Stimulated activated CD4-positive, alpha-beta T cell treated with anti-CD3 and anti-CD28 coated beads, Interleukin-4, amount 100 ng/mL, for 1 hour (primary cell): ENCODE data around the gene CCDC171.
"Not testable (repeated sequence)": the region's sequence is repeated elsewhere in the genome, so short reads cannot be mapped to it uniquely, and the experiment has no call there.

Experiments used
- DNase-seq: peaks from one replicate; pipeline ENCODE4 v3.0.0-alpha.2; 2020

CCDC171 gene

DNA sequence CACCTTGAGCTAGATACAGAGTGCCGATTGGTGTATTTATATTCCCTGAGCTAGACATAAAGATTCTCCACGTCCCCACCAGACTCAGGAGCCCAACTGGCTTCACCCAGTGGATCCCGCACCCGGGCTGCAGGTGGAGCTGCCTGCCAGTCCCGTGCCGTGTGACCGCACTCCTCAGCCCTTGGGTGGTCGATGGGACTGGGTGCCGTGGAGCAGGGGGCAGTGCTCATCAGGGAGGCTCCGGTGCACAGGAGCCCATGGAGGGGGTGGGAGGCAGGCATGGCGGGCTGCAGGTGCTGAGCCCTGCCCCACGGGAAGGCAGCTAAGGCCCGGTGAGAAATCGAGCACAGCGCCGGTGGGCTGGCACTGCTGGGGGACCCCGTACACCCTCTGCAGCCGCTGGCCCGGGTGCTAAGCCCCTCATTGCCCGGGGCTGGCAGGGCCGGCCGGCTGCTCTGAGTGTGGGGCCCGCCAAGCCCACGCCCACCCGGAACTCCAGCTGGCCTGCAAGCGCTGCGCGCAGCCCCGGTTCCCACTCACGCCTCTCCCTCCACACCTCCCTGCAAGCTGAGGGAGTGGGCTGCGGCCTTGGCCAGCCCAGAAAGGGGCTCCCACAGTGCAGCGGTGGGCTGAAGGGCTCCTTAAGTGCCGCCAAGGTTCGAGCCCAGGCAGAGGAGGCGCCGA is 147.2 kb downstream of the CCDC171 start:
- DNase-seq = not testable (repeated sequence)

DNA sequence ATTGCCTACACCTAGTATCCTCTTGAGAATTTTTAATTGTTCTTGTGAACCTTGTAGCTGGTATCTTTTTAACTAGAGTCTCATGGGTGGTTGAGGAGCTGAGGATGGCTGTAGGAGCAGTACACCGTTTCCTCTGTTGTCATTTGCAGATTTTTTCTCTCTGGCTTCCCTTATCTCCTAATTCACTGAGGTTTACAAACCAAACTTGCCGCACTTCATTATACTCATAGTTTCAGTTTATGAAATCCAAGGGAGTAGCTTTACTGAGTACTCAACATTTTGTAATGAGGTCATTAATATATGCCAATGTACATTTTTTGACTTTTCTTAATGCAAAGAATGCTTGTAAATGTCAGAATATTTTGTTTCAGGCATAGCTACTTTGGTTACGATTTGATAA is 154.2 kb downstream of the CCDC171 start:
- no peak for DNase-seq

DNA sequence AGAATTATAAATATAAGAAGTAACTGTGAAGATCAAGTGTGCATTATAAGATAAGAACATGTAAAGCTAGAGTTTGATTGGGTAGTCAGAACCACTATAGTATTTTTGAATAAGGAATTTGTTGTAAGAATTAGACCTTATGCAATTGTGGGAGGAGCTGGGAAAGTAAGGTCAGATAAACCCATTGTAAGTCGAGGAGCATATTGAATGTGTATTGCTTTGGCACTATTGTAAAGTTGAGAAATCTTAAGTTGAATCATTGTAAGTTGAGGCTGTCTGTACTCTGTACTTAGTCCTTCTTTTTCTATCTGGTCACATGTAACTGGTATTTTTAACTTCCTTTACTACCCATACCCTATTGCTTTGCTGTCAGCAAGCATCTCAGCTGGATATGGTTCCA is 158.7 kb downstream of the CCDC171 start:
- no peak for DNase-seq

DNA sequence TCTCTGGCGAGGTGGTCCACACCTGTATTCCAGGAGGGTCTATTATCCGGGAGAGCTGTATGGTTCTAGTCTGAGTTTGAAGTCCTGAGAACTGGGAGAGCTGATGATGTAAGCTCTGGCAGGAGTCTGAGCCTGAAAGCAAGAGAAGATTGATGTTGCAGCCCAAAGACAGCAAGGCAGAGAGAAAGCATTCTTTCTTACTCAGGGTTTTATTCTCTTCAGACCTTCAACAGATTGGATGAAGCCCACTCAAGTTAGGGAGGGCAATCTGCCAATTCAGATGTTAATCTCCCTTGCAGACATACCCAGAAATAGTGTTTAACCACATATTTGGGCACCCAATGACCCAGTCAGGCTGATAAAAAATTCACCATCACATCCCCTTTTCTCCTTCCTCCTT is 159.1 kb downstream of the CCDC171 start:
- DNase-seq = no peak

DNA sequence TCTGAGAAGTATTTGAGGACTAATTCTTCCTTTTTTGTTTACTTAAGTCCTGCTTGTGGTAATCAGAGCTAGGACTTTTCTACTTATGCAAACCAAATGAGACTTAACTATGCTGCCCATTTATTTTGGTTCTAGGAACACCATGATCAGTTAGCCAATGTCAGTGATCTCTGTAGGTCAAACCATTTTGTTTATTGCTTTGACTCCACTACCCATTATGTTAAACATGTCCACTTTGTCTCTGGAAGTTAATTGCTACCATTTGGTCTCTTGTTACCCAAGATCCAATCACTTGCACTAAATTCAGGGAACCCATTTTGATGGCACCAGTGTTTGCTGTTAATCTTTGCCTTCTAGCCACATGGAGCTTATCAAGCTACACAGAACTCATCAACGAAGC is 161.9 kb downstream of the CCDC171 start:
- DNase-seq = no peak

DNA sequence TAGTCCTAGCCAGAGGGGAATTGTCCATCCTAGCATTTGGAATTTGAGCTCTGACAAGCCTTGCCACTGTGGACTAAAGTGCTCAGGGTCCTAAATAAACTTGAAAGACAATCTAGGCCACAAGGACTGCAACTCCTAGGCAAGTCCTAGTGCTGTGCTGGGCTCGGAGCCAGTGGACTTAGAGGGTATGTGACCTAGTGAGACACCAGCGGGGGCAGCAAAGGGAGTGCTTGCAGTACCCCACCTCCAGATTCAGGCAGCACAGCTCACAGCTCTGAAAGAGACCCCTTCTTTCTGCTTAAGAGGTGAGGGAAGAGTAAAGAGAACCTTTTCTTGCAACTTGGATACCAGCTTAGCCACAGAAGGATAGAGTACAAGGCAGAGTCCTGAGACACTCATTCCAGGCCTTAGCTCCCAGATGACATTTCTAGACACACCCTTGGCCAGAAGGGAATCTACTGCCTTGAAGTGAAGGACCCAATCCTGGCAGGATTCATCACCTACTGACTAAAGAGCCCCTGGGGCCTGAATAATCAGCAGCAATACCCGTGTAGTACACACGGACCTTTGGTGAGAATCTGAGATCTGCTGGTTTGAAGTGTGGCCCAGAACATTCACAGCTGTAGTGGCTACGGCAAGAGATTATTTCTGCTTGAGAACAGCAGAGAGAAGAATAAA is 164.6 kb downstream of the CCDC171 start:
- DNase-seq = no peak

DNA sequence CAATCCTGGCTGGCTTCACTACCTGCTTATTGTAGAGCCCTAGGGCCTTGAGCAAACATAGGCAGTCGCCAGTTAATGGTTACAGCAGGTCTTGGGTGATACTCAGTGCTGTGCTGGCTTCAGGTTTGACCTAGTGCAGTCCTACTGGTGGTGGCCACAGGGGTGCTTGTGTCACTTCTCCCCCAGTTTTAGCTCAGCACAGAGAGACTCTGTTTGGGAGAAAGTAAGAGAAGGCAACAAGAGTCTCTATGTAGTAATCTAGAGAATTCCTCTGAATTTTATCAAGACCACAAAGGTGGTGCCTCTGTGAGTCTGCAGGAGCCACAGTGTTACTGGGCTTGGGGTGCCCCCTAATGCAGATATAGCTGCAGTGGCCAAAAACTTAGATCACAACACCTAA is 165.6 kb downstream of the CCDC171 start:
- DNase-seq = no peak

DNA sequence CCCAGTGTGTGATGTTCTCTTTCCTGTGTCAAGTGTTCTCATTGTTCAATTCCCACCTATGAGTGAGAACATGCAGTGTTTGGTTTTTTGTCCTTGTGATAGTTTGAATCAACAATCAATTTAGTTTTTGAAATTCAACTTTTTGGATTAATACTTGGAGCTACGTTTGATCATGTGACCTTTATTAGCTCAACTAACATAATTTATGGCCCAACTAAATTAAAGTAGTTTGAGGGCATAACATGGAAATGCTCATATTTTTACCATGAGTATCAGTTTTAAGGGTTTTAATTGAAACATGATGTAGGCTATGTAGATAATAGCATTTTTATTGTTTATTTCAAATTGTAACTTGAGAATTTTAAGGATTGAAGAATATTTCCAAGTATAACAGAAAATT is 168.0 kb downstream of the CCDC171 start:
- DNase-seq = no peak

DNA sequence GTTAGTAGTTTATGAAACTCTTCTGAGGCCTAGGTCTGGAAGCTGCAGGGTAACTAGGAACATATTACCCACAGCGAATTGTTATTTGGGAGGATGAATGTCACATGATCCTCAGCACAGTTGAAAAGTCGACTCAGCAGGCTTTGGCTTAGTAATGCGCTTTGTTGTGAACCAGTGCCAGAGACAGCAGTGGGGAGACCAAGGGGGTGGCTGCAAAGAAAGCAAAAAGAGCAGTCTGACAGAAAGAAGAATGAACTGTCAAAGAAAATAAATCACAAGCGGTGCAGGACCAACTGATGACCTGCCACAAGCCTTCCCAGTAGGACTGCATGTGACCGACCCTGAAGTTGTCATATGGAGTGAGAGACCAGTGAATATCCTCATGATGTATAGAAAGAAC is 170.0 kb downstream of the CCDC171 start:
- DNase-seq = no peak

DNA sequence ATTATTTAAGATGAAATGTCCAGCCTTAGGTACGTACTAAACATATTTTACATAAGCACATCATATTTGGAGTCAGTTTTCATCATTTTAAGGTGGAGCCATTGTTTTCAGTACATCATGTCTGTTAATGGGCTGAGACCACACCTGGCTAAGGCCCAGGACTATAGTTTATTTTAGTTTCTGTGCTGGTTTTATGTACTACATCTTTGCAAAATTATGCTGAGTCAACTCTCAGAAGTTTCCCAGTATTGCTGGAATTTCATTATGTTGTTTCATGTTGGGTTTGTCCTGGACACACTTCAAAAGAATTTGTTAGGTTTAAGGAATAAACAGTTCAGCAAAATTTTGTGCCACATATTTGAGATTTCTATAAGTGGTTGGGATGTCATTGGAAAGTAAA is 171.2 kb downstream of the CCDC171 start:
- no peak for DNase-seq

DNA sequence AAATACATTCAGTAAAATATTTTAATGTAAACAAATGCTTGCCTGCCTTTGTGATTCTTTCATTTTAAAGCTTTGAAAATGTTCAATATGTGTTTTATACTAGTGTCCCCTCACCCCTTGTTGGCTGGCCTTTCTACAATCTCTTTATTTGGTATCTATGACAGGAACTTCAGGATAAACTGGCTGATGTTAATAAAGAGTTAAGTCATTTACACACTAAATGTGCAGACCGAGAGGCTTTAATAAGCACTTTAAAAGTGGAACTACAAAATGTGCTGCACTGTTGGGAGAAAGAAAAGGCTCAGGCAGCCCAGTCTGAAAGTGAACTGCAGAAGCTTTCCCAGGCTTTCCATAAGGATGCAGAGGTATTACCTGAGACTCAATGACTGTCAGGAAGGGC is 171.8 kb downstream of the CCDC171 start:
- no peak for DNase-seq

DNA sequence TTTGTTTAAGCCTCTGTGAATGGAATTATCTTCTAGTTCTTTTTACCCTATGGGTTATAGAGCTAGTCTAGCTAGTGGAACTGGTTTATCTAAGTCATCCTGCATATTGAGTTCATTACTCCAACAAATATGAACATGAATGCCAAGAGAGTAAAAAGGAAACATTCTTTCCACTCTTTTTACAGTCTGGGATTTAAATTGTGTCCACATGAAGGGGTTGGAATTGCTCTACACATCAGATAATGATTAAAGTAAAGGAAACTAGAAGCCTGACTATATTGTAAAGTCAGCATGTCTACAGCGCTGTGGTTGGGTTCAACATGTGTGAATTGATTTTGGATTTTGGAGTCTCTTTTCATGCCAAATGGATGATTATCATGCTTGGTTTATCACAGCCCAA is 173.1 kb downstream of the CCDC171 start:
- no peak for DNase-seq

DNA sequence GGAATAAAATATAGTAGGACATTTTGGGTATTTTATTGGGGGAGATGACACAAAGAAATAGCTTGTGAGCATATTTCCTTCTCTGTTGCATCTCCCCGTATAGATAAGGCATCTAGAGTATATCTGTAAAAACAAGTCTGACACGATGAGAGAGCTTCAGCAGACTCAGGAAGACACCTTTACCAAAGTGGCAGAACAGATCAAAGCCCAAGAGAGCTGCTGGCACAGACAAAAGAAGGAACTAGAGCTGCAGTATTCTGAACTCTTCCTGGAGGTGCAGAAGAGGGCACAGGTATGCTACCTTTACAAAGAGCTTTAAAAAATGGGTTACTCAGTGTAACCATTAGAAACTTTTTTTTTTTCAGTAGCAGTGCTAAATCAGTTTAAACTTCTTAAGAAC is 176.7 kb downstream of the CCDC171 start:
- DNase-seq = no peak

DNA sequence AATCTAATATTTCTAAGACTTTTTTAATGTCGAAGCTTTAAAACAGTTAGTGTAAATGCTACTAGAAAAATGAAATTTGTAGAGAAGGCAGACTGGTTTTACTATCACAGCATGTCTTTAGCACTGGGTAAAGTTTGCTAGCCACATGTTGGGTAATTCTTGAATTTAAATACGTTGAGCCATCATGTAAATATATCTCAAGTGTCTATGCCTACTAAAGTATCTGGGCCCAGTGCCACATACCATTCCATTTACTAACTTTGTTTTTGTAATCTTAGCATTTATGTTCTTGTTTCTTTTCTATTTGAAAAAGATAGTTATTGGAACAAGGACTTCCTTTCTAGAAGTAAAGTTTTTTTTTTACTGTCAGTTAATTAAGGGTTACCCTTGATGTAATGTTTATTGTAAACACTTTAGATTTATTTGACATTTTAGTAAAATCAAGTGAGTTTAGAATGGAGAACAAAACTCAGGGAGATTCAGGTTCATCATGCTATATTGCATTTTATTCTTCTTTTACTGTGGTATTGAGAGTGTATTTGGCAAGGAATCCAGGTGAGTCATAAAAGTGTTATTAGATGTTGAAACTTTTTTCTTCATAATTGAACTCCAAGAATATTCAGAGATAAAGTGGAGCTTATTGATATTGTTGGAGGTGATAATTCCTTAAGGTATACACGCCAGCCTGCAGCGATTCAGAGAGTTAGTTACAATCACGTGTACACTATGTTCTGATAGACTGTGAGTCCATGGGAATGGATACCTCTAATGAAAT is 182.4 kb downstream of the CCDC171 start:
- no peak for DNase-seq

DNA sequence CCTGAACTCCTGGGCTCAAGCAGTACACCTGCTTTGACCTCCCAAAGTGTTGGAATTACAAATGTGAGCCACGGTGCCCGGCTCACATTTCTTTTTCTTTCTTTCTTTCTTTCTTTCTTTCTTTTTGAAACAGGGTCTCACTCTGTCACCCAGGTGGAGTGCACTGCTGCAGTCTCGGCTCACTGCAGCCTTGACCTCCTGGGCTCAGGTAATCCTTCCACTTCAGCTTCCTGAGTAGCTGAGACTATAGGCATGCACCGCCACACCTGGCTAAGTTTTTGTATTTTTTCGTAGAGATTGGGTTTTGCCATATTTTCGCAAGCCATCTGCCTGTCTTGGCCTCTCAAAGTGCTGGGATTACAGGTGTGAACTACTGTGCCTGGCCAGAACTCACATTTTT is 183.7 kb downstream of the CCDC171 start:
- no peak for DNase-seq

DNA sequence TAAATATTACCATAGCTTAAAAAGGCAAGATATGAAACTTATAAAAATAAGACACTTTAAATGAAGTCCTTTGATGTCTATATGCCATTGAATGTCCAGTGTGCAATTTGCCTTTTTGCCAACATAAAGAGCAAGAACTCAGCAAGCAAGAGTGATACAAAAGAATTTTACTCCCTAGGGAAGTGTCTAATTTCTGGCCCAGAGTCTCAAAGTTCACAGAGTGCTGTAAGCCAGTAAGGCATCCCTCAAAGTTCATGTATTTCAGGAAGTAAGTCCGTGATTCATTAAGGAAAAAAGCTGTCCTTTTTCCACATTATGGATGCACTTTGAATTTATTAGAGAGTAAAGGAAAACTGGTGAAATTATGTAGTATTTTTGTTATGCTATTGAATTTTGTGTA is 185.2 kb downstream of the CCDC171 start:
- DNase-seq = no peak

DNA sequence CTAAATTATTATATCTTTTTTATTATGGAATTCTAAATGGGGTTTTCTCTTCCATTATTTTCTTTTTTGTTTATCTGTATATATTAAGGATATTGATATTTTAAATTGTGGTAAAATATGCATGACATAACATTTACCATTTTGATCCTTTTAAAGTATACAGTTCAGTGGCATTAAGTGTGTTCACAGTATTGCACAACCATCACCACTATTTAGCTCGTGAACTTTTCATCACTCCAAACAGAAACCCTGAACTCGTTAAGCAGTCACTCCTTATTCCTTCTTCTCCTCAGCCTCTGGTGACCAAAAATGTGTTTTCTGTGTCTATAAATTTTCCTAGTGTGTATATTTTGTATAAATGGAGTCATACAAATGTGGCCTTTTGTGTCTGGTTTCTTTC is 188.2 kb downstream of the CCDC171 start:
- DNase-seq = no peak

DNA sequence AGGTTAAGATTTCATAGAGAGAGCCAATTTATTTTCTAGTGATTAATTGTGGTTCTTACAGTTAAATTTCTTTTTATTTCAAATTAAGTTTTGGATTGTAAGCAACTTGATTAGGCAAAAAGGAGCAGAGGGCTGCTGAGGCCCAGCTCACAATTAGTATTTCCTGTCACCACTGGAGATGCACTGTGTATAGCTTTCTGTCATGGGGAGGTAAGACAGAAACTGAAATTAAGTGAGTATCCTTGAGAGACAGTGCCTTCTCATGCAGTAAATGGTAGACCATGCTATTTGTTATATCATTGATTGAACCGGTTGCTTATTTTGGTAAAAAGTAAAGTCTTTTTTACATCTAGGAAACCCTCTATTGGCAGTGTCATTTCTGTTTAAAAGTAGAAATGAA is 190.7 kb downstream of the CCDC171 start:
- DNase-seq = no peak

DNA sequence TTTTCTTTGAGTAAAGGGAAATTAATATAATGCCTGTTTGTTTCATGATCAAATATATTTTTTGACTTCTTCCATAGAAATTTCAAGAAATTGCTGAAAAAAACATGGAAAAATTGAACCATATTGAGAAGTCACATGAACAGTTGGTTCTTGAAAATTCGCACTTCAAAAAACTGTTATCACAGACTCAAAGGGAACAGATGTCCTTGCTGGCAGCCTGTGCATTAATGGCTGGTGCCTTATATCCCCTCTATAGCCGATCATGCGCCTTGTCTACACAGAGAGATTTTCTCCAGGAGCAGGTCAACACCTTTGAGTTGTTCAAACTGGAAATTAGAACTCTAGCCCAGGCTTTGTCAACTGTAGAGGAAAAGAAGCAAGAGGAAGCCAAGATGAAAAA is 191.4 kb downstream of the CCDC171 start:
- no peak for DNase-seq

DNA sequence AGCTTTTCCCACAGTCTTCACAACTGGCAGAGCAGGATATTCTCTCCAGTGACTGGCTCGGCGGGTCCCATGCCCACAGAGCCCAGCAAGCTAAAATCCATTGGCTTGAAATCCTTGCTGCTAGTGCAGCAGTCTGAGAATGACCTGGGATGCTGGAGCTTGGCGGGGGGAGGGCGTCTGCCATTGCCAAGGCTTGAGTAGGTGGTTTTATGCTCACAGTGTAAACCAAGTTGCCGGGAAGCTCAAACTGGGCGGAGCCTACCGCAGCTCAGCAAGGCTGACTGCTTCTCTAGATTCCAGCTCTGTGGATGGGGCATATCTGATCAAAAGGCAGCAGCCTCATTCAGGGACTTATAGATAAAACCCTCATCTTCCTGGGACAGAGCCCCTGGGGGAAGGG is 194.1 kb downstream of the CCDC171 start:
- no peak for DNase-seq

DNA sequence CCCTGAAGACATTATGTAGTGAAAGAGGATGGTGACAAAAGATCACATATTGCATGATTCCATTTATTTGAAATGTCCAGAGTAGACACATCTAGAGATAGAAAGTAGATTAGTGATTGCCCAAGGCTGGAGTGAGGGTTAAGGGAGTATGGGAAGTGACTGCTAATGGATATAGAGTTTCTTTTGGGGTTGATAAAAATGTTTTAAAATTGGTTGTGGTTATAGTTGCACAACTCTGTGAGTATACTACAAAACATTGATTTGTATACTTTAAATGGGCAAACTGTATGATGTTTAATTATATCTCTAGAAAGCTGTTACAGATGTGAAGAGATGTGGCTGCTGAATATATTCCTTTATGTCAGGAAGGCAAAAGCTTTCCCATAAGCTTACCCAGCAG is 202.8 kb downstream of the CCDC171 start:
- DNase-seq = no peak

DNA sequence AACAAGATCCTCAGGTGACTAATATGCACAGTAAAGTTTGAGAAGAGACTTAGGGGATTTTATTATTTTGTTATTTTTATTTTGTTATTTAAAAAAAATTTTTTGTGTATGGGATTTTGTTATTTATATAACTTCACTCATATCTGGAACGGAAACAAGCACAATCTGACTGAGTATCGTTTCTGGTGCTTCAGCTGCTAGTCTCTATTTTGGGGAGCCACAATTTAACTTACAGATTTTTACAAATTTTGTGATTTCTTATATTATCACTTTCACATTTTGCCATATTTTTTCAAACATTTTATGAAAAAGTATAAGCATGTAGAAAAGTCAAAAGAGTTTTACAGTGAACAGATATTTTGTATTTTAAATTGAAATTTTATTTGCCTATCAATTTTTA is 208.7 kb downstream of the CCDC171 start:
- DNase-seq = no peak

DNA sequence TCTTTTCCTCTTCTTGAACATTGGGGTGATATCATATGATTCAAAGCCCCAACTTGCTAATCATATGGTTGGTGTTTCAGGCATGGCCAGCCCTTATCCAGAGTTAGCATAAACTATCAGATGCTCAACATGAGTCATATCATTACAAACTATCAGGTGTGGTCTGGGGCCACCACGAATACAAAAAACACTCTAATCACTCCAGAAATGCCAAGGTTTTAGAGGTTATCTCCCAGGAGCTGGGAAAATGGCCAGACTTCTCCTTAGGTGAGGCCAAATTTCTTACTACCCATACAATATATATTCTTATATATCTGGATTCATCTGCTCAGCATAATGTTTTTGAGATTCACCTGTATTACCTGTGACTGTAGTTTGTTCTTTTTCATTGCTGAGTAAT is 210.5 kb downstream of the CCDC171 start:
- DNase-seq = no peak

DNA sequence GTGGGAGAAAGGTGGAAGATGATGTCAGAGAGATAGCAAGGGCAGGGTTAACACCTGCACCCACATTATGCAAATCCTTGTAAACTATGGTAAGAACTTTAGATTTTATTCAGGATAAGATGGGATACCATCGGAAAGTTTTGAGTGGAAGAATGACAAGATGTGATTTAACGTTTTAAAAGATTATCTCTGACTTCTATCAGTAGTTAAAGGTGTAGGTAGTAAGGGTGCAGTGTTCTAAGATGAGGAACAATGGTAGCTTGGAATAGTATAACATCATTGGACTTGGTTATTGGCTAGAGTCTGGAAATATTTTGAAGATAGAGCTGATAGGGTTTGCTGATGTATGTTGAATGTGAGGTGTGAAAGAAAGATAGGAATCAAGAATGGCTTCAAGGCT is 211.3 kb downstream of the CCDC171 start:
- no peak for DNase-seq
